Bronchial smooth muscle cell (primary cell): ENCODE results near the gene GNPTG. TPM values are rescaled to one million over a fixed set of nuclear protein-coding genes. Genes with fewer than 3 reads are reported as not detected.

Experiments
- total RNA-seq: library from RNA; depleted of rRNA; stranded (reverse); fragments of >200 nt; gene quantifications from 2 replicates; pipeline ENCODE4 v1.2.1, GENCODE V29; 2014

Gene GNPTG
- 45.9 and 58.0 TPM in 2 replicates for total RNA-seq

GRCh38 chr16:1351582-1352362 lies at the start of gene GNPTG, which contains the start of gene TSR3:
Gene GNPTG (plus strand): TSS chr16:1351931. CDS start chr16:1351966, 35 bp downstream.
Gene TSR3 (minus strand): TSS chr16:1351878. CDS start chr16:1351804, 74 bp downstream.

GRCh38 chr16:1308977-1309885 lies 42.5 kb upstream of the GNPTG start, which contains the start of gene UBE2I:
Gene UBE2I (plus strand): TSS chr16:1309636. CDS start chr16:1314031, 4,395 bp downstream.

GRCh38 chr16:1333149-1333812 lies 18.4 kb upstream of the GNPTG start, which contains the start of gene BAIAP3:
Gene BAIAP3 (plus strand): TSS chr16:1333645. CDS start chr16:1338550, 4,905 bp downstream.

Other genes with a start within 250 kb of the GNPTG start
- under 0.01 and 0.43 TPM in 2 replicates for gene CACNA1H, start 198.8 kb upstream of the GNPTG start, total RNA-seq
- gene TPSG1, start 126.7 kb upstream of the GNPTG start, total RNA-seq: not detected in 2 replicates
- gene TPSB2, start 121.7 kb upstream of the GNPTG start, total RNA-seq: not detected in 2 replicates
- not detected in 2 replicates for gene TPSAB1, start 111.2 kb upstream of the GNPTG start, total RNA-seq
- gene TPSD1, start 95.9 kb upstream of the GNPTG start, total RNA-seq: not detected in 2 replicates
- 35.6 and 35.7 TPM in 2 replicates for gene UBE2I, start 42.3 kb upstream of the GNPTG start, total RNA-seq
- gene BAIAP3, start 18.3 kb upstream of the GNPTG start, total RNA-seq: 0.32 and 0.34 TPM in 2 replicates
- gene TSR3, start 53 bp upstream of the GNPTG start, total RNA-seq: 48.5 and 67.5 TPM in 2 replicates
- 5.2 and 7.2 TPM in 2 replicates for gene UNKL, start 62.8 kb downstream of the GNPTG start, total RNA-seq
- 12.6 and 18.4 TPM in 2 replicates for gene UQCC4, start 68.8 kb downstream of the GNPTG start, total RNA-seq
- gene PERCC1, start 79.1 kb downstream of the GNPTG start, total RNA-seq: not detected in 2 replicates
- 0.32 and 0.43 TPM in 2 replicates for gene CCDC154, start 92.6 kb downstream of the GNPTG start, total RNA-seq
- 58.9 and 65.9 TPM in 2 replicates for gene CLCN7, start 123.1 kb downstream of the GNPTG start, total RNA-seq
- not detected in 2 replicates for gene PTX4, start 137.0 kb downstream of the GNPTG start, total RNA-seq
- 9.5 and 9.7 TPM in 2 replicates for gene TELO2, start 141.4 kb downstream of the GNPTG start, total RNA-seq
- gene TMEM204, start 181.7 kb downstream of the GNPTG start, total RNA-seq: 4.6 and 12.3 TPM in 2 replicates